K562 (cell line): Measurements from ENCODE around the gene ABCA3. TPM values are rescaled to one million over a fixed set of nuclear protein-coding genes. Genes with fewer than 3 reads are reported as not detected.

Experiments used
- ADNP ChIP-seq: fragments of 200-800 bp; sonication (Bioruptor generic); IDR thresholded peaks from 2 replicates; pipeline ENCODE4 v1.6.1; 2016; ENCODE audit warnings: missing genetic modification characterization, missing compliant biosample characterization
- CBFA2T2 ChIP-seq: fragments of 450-650 bp; conservative IDR thresholded peaks from 2 replicates; pipeline ENCODE4 v1.6.1; 2017; ENCODE audit warnings: mild to moderate bottlenecking
- KDM1A ChIP-seq, 2 experiments: fragments of 450-650 bp; IDR thresholded peaks; 2 replicates each; pipeline ENCODE4 v1.6.1; 2016; ENCODE audit warnings: mild to moderate bottlenecking in 2 of 2
- MEIS2 ChIP-seq: fragments of 450-650 bp; IDR thresholded peaks from 2 replicates; pipeline ENCODE4 v1.6.1; 2014; ENCODE audit warnings: mild to moderate bottlenecking; ENCODE audit not compliant: partially characterized antibody
- NKRF ChIP-seq: fragments of 450-650 bp; IDR thresholded peaks from 2 replicates; pipeline ENCODE4 v1.6.1; 2016; ENCODE audit warnings: borderline replicate concordance
- NR2C1 ChIP-seq, 2 experiments: fragments of 450-650 bp; IDR thresholded peaks; 2 replicates each; pipeline ENCODE4 v1.6.1; 2017; ENCODE audit warnings: mild to moderate bottlenecking in 2 of 2, antibody characterized with exemption in 1 of 2, inconsistent platforms in 1 of 2, missing compliant biosample characterization in 1 of 2, missing genetic modification characterization in 1 of 2
- SRSF3 ChIP-seq: fragments of 200-400 bp; formaldehyde crosslinking; IDR thresholded peaks from 2 replicates; pipeline ENCODE4 v1.6.1; 2016; ENCODE audit warnings: mild to moderate bottlenecking, low read length, moderate library complexity; ENCODE audit not compliant: insufficient read depth
- ZBTB2 ChIP-seq: fragments of 450-650 bp; IDR thresholded peaks from 2 replicates; pipeline ENCODE4 v1.6.1; 2016; ENCODE audit warnings: antibody characterized with exemption
- ZFP91 ChIP-seq: sonication (generic); formaldehyde crosslinking; IDR thresholded peaks from 2 replicates; pipeline ENCODE4 v1.8.0; 2022; ENCODE audit warnings: mild to moderate bottlenecking, missing genetic modification reagents
- ZNF318 ChIP-seq, 2 experiments: fragments of 450-650 bp; IDR thresholded peaks; 2 replicates each; pipeline ENCODE4 v1.6.1; 2016; ENCODE audit warnings: mild to moderate bottlenecking in 2 of 2, borderline replicate concordance in 1 of 2, low read depth in 1 of 2, moderate library complexity in 1 of 2
- ZNF444 ChIP-seq: fragments of 250-450 bp; sonication (Bioruptor Pico); IDR thresholded peaks from 2 replicates; pipeline ENCODE4 v1.4.0; 2020; ENCODE audit warnings: mild to moderate bottlenecking, moderate library complexity
- ZNF589 ChIP-seq: fragments of 200-800 bp; sonication (Bioruptor generic); IDR thresholded peaks from 2 replicates; pipeline ENCODE4 v1.6.1; 2016; ENCODE audit warnings: low read depth, missing genetic modification characterization, missing compliant biosample characterization
- polyA plus RNA-seq, 8 experiments: library from polyadenylated mRNA; depleted of rRNA in 4 of 8; stranded (reverse) in 5 of 8; unstranded in 3 of 8; fragments of >200 nt; fragmentation: Nextera tagmentation in 2 of 8; fragmentation: Illumina TruSeq in 1 of 8; extraction: Ambion mirVana in 2 of 8; extraction: Trizol in 1 of 8; gene quantifications; 2 replicates each; pipeline versions ENCODE4 v1.2.1 to v1.2.3, GENCODE V29; 2011 to 2014; ENCODE audit warnings: inconsistent platforms in 1 of 8, missing spikeins in 1 of 8
- total RNA-seq, 7 experiments: library from RNA; depleted of rRNA in 6 of 7; stranded (reverse); fragments of >200 nt in 6 of 7; fragmentation: Illumina TruSeq in 2 of 7; extraction: Trizol in 2 of 7; gene quantifications; 2 replicates each; pipeline versions ENCODE4 v1.2.1 to v1.2.3, GENCODE V29; 2011 to 2021; ENCODE audit warnings: low replicate concordance in 1 of 7

Gene ABCA3
- total and polyA plus RNA-seq, 9 of the 15 experiments (the other 6 are each of a cell fraction or from before 2014, with no cell fraction given) = 0.66 to 23.7 (median 6.9) TPM

- TF ChIP-seq ADNP (tag) = no peak
- TF ChIP-seq MEIS2 = peak; percentile 13
- no peak for TF ChIP-seq ZFP91
- TF ChIP-seq SRSF3 = no peak
- TF ChIP-seq ZNF589 = no peak
- no peak for TF ChIP-seq CBFA2T2
- no peak for TF ChIP-seq ZNF444 (CRISPR knock-in tag)
- no peak for TF ChIP-seq NKRF
- TF ChIP-seq KDM1A (IDR thresholded peaks at IDR 0.05) = peak; percentile 45 to 59; a peak in 2 of 4 replicates
- no peak for TF ChIP-seq ZNF318 (IDR thresholded peaks at IDR 0.05; ENCODE audit: borderline replicate concordance in 1 of 2, low read depth in 1 of 2)
- no peak for TF ChIP-seq NR2C1 (IDR thresholded peaks at IDR 0.05)
- TF ChIP-seq NR2C1 (tag; IDR thresholded peaks at IDR 0.05) = no peak
- TF ChIP-seq ZBTB2 = 0 out of 2 replicates have a peak, but pooled peaks have one; percentile 18
Measured at GRCh38 chr16:2333772-2334379, 6.7 kb downstream of the ABCA3 start (continued).
